GM21390 (cell line): ENCODE results near the gene NYNRIN.
"Not testable (repeated sequence)": the region's sequence is repeated elsewhere in the genome, so short reads cannot be mapped to it uniquely, and the experiment has no call there.

Experiments
- ATAC-seq: cut with Tn5 transposase; IDR thresholded peaks from one replicate; pipeline ENCODE4 v1.9.1; 2021; ENCODE audit not compliant: unreplicated experiment

Gene NYNRIN

DNA sequence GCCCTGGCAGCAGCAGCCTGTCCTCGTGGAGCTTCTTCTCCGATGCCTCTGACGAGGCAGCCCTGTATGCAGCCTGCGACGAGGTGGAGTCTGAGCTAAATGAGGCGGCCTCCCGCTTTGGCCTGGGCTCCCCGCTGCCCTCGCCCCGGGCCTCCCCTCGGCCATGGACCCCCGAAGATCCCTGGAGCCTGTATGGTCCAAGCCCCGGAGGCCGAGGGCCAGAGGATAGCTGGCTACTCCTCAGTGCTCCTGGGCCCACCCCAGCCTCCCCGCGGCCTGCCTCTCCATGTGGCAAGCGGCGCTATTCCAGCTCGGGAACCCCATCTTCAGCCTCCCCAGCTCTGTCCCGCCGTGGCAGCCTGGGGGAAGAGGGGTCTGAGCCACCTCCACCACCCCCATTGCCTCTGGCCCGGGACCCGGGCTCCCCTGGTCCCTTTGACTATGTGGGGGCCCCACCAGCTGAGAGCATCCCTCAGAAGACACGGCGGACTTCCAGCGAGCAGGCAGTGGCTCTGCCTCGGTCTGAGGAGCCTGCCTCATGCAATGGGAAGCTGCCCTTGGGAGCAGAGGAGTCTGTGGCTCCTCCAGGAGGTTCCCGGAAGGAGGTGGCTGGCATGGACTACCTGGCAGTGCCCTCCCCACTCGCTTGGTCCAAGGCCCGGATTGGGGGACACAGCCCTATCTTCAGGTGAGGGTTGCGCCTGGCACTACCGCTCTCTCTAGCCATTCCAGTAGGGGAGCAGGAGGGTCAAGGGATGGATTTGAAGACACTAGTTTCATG lies 28.7 kb upstream of the NYNRIN start:
- no peak for ATAC-seq

DNA sequence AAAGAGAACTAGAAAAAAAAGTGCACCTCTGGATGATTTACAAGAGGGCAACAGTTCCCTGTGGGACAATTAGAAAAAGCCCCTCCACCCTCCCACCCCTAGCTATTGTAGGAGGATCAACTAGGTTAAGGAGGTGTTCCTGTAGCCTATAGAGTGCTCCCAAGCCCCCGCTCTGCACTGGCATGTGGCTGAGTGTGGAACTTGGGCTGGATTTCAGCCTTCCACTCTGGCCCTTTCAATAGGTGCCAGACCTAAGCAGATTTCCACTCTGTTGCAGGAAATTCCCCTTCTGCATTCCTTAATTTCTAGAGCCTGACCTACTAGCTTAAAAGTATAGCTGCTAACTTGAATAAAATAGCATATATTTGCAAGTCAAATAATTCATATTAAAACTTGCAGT lies 28.1 kb upstream of the NYNRIN start:
- no peak for ATAC-seq

DNA sequence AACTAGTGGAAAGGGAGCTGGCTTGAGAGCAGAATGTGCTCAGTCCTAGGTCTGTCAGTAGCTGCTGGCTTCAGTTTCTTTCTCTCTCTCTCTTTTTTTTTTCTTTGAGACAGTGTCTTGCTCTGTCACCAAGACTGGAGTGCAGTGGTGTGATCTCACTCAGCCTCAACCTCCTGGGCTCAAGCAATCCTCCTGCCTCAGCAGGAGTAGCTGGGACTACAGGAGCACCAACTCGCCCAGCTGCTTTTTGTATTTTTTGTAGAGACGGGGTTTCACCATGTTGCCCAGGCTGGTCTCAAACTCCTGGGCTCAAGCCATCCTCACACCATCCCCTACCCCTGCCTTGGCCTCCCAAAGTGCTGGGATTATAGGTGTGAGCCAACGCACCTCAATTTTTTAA lies 27.2 kb upstream of the NYNRIN start:
- ATAC-seq, result not testable (repeated sequence)

DNA sequence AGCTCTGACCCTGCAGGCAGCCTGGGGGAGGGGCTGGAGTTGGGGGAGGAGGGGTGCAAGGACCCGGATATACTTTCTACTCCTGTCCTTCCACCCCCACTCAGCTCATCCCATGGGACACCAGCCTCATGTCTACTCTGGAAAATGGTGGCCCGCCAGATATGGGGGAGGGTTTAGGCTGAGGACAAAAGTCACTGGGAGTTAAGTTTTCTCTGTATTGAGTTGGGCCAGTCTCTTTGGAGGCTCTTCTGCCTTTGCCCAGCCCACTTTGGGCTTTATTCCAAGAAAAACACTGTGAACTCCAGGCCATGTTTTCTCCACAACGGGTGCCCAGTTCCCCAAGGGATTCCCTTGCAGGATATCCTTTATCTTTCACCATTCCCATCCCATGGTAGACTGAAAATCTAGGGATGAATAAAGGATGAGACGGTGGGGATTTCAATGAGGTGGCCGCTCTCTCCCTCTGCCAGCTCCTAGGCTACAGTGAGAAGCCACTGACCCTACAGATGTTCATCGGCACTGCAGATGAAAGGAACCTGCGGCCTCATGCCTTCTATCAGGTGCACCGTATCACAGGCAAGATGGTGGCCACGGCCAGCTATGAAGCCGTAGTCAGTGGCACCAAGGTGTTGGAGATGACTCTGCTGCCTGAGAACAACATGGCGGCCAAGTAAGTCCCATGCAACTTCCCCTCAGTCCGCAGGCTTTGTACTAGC lies 25.9 kb upstream of the NYNRIN start:
- no peak for ATAC-seq

DNA sequence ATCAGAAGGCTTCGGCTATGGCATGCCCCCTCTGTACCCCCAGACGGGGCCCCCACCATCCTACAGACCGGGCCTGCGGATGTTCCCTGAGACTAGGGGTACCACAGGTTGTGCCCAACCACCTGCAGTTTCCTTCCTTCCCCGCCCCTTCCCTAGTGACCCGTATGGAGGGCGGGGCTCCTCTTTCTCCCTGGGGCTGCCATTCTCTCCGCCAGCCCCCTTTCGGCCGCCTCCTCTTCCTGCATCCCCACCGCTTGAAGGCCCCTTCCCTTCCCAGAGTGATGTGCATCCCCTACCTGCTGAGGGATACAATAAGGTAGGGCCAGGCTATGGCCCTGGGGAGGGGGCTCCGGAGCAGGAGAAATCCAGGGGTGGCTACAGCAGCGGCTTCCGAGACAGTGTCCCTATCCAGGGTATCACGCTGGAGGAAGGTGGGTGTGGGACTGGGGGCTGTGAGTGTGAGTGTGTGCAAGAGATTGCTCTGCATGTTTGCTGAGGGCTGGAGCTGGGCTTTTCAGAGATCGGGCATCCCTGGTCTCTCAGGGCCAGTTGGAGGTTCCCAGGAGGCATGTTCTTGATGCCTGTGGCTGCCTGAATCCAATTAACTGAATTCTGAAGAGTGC lies 22.2 kb upstream of the NYNRIN start:
- ATAC-seq, result no peak

DNA sequence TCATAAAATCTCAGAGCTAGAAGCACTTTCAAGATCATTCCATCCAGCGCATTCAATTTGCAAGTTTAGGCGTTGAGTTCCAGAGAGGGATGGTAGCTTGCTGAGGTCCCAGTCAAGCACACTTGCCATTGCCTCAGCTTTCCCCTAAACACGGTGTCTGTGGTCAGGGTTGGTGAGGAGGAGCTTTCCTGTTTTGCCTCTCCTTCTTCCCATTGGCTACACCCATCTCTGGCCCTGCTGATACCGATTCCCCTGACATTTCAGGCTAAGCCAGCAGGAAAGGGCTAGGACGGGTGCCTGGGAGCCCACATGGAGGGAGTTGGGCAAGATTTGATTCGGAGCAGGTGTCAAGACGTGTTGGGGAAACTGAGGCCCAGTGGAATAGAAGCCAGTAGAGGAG lies 21.7 kb upstream of the NYNRIN start:
- ATAC-seq, result no peak

DNA sequence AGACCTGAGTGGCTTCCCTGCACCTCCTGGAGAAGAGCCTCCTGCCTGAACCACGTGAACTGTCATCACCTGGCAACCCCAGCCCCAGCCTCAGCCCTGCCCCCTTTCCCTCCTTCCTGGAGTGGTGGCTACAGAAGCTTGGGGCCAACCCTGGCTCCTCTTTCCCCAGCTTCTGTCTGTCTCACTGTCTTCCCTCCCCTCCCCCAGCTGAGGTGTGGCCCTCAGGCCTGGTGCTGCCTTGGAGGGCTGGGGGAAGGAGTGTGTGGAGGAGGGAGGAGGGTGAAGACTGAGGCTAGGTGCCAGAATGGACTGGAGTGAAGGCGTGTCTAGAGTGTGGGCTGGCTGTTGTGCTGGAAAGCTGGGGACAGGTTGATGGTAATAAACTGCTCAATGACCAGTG lies 21.1 kb upstream of the NYNRIN start:
- ATAC-seq, result no peak

DNA sequence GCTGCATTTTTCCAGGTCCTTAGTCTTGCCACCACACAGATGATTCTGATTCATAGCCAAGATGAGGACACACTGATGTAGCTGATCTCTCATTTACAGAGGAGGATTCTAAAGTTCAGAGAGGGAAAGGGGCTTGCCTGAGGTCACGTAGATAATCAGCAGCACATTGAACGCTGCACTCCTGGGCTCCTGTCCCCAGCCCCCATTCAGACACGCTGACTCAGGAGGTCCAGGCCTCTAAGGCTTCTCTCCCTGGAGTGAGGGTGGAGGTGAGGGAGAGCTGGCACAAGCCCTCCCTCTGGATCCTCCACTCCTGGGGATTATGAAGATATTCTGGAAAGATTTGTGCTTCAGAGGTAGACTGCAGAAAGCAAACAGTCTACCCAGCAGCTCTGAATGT lies 20.5 kb upstream of the NYNRIN start:
- no peak for ATAC-seq

DNA sequence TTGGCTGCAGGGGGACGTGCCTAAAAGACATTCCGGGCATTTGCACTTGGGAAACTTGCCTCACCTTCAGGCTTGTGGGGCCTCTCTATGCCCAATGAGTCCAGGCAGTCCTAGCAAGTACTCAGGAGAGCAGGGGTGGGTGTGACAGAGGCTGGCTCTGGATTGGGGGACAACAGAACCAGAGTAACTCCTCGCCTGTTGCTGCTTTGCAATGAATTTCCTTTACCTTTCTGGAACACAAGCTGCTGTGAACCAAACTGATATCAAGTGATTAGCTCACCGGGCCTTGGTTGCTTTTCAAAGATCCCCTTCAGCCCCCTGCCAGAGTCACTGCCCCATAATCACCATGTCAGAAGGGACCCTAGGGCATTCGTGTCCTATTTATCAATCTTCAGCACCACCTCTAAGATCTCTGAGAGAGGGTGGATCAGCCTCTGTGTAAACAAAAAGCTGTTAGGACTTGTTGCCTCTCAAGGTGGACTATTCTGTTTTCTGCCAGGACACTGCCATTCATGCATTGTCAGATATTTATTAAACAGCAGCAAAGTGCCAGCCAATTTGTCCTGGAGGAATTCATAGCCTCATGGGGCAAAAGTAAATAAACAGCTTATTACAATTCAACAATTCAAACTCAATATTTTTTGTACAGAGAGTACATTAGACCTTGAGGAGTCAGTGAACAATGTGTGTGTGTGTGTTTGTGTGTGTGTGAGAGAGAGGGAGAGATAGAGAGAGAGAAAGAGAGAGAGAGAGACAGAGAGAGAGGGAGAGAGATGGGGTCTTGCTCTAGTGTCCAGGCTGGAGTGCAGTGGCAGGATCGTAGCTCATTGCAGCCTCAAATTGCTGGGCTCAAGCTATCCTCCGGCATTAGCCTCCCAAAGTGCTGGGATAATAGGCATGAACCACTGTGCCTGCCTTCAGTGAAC lies 19.6 kb upstream of the NYNRIN start:
- no peak for ATAC-seq

DNA sequence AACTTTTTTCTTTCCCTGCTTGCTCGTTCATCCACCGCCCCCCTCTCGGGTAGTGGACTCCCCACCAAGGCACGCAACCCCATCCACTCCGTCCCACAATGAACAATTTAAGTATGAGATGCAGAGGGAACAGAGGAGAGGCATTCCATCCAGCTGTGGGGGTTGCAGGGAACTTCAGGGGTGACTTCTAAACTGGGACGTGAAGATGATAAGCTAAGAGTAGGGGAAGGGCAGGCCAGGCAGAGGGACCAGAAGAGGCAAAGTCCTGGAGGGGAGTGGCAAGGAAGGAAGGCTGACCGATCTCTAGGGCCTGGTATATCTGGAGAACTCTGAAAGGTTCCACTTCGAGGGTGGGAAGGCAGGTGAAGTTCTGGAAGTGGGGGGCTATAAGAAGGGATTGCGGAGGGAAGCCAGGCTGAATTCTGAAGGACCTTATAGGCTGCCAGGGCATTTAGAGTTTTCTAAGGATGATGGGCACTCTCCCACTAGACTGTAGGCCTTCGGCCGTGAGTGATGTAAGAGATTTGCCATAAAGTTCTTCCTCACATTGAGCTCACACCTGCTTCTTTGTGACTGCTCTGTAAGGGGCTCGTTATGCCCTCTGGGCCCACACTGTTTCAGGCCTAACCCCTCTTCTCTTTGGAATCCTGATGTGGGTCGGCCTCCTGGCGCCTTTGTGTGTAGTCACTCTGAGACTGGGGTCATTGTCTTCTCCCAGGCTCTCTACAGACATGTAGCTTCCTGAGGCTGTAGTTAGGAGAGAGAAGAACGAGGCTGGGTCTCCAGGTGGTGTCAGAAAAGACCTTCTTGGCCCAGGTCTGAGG lies 18.7 kb upstream of the NYNRIN start:
- ATAC-seq, result no peak

DNA sequence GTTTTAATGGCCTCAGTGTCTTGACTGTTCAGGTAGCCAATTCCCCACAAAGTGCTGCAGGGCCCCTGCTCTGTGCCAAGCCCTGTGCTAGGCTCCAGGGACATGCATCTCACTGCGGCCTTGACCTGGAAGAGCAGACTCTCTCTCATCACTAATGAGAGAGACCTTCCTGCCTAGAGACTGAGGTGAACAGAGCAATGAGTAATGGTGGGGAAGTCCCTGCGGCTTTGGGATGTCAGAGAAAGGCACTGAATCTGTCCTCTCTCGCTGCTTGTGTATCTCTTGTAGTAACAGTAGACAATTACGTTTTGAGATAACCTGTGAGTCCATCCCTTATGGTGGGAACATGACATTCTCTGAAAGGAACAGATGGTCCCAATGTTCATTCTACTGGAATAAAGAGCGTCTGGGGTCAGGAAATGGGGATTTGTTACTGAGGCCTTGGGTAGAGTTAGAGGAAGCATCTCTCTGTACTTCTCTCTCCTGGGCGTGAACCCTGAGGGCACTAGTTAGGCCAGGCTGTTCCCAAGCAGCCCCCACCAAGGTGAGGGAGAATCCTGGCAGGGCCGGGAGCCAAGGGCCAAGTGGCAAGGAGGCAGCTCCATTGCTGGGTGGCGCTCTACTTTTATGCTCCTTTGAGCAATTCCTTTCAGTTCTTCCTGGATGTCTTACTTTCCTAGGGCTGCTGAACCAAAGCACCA lies 17.3 kb upstream of the NYNRIN start:
- ATAC-seq, result no peak

DNA sequence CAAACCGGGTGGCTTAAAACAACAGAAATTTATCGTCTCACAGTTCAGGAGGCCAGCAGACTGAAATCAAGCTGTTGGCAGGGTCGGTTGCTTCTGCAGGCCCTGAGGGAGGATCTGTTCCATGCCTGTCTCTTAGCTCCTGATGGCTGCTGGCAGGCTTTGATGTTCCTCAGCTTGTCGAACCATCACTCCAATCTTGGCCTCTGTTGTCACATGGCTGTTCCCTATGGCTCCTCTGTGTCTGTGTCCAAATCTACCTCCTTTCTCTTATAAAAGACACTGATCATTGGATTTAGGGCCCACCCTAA lies 16.8 kb upstream of the NYNRIN start:
- ATAC-seq, result no peak

DNA sequence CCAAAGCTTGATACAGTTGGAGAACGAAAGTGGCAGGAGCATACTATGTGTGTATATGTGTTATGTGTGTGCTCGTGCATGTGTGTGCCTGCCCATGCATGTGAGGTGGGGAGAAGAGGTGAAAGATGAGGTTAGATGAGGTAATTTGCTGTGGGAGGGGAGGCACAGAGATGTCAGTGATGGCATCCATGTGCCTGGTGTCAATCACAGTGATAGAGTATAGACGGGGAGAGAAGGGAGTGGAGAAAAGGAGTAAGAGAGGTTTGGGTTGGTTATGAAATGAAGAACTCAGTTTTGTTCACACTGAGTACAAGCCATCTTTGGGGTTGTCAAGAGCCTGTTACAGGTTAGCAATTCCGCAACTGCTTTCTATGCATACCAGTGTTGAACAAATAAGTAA lies 14.6 kb upstream of the NYNRIN start:
- ATAC-seq, result no peak

DNA sequence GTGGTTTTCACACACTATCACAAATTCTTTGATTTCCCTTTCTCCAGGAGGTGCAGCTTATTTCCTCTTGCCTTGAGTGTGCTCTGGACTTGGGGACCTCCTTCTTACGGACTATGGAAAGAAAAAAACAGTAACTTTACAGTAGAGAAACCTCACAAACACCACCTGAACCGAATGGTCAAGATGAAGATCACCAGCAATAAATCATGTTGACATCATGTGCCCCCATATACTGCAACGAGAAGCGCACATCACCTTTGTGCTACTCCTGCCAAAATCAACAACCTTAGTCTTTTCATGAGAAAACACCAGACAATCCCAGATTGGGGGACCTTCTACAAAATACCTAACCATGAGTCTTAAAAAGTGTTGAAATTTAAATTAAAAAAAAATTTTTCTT lies 13.3 kb upstream of the NYNRIN start:
- no peak for ATAC-seq

DNA sequence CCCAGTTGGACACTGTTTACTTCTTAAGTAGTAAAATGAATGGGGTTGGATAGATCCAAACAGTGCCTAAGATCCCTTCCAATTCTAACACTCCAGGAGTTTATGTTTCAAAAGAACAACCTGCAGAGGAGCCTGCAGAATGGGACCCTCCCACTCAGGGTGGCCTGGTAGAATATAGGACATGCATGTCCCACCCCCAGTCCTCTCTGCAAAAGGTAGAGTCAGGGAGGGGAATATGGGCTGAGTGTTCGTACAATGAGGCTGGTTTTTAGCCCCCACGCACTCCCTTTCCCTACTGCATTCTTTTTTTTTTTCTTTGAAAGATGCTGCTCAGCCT lies 11.8 kb upstream of the NYNRIN start:
- ATAC-seq, result no peak

DNA sequence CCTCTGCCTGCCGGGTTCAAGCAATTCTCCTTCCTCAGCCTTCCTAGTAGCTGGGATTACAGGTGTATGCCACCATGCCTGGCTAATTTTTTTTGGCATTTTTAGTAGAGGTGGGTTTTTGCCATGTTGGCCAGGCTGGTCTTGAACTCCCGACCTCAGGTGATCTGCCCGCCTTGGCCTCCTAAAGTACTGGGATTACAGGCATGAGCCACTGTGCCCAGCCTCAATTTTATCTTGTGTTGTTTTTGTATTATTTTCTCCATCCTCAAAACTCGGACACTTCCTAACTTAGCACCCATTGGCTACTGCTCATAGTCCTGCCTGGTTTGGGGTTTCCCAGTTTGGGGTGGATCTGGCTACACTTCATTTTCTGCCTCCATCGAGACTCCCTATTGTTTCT lies 11.2 kb upstream of the NYNRIN start:
- not testable (repeated sequence) for ATAC-seq

DNA sequence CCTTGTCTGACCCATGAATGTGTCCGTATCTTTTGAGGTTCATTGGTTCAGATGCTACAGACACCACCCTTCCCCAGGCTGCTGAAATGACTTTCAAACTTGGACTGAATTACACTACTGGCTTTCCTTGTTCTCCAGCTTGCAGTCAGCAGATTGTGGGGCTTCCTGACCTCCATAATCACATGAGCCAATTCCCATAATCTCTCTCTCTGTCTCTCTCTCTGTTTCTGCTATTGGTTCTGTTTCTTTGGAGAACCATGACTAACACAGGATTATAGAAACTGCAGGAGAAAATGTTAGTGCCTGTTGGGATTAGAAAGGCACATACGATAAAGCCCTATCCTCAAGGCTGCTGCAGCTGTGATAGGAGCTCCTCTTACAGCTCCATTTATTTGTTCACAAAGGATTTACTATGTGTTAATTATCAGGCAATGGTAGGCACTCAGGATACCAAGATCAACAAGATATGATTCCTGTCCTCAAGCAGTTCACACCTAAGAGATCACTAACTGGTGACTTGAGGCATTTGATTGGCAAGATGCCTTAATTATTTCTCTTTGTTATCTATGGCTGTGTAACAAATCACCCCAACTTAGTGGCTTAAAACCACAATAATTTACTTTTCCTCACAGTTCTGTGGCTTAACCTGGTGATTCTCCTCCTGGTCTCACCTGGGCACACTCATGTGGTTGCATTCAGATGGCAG lies 10.2 kb upstream of the NYNRIN start:
- no peak for ATAC-seq

DNA sequence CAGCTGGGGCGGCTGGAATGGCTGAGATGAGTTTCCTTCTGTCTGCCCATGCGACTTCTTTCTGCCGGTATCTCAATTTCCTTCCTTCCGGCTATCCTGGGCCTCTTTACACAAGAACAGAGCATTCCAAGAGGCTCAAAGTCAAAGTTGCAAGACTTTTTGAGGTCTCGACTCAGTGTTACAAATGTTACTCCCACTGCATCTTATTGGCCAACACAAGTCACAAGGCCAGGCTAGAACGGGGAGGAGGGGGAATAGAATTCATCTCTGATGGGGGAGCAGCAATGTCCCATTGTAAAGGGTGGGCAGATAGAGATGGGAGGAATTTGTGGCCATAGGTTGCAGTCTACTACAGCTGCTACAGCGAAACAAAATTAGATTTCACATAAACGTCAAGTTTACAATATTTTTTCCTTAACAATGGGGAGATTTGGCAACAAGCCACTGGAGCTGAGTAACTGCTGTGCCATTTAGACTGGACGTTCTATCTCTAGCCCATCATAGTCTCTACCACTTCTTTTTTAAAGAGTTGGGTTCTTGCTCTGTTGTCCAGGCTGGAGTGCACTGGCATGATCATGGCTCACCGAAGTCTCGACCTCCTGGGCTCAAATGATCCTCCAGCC lies 9.5 kb upstream of the NYNRIN start:
- no peak for ATAC-seq
